ENCODE measurements around the gene ITGA5.

ITGA5 gene

DNA sequence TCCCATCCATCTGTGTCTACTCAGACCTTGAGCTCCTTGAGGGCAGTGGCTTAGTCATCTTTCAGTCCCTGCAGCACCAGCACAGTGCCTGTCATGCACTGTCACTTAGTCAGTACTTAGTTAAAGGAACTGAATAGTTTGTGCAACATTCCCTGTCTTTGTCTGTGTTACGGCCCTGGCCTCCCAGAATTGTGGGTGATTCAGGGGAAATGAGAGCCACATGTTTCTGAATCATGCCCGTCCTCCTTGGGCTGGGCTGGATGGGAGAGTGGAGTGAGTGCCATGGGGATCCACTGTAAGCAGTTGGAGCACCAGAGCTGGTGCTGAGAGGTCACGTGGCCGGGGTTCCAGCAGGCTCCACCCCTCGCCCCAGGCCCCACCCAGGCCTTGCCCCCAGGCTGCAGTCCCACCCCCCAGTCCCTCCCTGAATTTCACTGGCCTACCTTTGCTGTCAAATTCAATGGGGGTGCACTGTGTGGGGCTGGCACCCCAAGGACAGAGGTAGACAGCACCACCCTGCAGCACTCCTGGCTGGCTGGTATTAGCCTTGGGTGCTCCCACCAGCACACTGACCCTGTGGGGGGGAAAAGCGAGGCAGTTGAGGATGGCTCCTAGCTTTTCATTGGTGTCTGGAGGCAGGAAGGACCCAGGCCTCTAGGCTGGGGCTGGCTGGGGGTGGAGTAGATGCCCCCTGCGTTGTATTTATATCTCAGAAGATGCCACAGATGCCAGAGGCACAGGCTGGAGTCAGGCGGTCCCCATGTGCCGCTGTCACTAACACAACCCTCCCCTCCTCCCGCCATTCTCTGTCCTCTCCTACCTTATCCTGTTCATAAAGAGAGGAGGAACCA is 7.5 kb downstream of the ITGA5 start:
- DNase-seq (ENCODE audit: low read depth): peak; percentile 36

DNA sequence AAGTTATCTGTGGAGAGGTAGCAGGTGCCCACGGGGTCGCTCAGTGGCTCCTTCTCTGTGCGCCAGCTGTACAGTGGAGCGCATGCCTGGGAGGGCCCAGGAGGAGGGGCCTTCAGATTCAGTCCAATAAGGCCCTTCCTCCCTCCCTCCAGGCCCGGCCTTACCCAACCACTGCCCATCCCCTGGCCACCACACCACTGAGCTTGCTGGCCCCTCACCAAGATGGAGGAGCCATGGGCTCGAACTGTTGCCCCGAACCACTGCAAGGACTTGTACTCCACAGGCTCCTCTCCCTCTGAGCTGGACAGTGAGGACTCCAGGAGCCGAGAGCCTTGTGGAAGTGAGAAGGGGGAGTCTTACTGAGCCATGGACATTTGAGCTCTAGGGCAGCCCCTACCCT is 9.8 kb downstream of the ITGA5 start:
- no peak for DNase-seq (ENCODE audit: low read depth)

DNA sequence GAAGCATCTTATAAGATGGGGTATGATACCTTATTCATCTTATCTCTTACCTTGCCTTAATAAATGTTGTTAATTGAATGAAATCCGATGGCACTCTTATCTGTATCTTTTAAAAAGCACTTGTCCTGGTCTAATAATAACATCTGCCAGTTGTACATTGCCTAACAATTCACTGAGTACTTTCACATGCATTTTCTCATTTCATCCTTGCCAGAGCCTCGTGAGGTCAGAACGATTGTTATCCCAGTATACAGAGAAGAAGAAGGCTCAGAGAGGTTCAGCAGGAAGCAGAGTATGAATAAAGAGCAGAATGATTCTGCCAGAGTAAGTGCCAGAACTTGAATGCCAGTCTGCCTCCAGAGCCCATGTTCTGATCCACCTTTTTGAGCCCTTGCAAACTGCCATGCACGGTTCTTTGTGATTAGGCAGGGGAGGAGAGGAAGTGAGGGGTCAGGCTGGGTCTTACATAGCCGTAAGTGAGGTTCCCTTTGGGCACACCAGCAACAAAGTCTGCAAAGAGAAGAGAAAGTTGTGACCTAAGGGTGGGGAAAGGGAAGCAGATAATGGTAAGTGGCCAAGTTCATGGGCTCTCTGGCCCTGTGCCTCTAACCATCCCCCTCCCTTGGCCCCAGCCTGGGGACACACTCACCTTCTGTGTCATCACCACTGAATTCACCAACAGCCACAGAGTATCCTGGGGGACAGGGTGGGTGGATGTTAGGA is 11.7 kb downstream of the ITGA5 start:
- DNase-seq (ENCODE audit: low read depth): no peak

DNA sequence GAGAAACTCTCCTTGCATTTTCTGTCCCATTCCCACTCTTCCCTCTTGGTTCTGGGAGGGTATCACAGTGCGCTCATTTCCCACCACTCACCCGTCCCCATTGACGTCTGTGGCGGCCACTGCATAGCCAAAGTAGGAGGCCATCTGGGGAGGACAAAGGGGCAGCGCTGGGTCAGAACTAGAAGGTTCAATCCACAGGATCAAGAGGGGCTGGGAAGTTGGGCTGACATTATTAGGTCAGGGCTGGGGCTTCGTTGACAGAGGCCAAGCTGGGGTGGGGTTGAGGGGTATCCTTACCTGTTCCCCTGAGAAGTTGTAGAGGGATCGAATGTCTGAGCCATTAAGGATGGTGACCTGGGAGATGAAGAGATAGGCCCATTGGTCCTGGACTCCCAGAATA is 13.5 kb downstream of the ITGA5 start:
- no peak for DNase-seq (ENCODE audit: low read depth)

DNA sequence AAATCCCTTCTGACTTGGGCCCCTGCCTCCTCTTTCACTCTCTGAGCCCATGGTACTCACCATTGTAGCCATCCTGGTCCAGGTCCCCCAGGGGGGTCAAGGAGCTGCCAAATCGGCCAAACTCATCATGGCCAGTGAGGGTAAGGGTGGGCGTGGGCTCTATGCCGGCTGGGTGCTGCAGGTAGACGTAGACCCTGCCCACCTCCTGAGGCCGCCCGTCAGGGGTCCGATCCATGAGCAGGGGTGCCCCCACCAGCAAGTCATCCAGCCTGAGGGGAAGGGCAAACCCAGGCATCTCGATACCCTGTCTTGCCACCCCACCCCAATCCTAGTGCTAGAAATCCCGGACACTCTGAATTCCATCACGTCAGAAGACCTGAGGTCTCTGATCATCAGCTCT is 14.0 kb downstream of the ITGA5 start:
- no peak for DNase-seq (ENCODE audit: low read depth)

DNA sequence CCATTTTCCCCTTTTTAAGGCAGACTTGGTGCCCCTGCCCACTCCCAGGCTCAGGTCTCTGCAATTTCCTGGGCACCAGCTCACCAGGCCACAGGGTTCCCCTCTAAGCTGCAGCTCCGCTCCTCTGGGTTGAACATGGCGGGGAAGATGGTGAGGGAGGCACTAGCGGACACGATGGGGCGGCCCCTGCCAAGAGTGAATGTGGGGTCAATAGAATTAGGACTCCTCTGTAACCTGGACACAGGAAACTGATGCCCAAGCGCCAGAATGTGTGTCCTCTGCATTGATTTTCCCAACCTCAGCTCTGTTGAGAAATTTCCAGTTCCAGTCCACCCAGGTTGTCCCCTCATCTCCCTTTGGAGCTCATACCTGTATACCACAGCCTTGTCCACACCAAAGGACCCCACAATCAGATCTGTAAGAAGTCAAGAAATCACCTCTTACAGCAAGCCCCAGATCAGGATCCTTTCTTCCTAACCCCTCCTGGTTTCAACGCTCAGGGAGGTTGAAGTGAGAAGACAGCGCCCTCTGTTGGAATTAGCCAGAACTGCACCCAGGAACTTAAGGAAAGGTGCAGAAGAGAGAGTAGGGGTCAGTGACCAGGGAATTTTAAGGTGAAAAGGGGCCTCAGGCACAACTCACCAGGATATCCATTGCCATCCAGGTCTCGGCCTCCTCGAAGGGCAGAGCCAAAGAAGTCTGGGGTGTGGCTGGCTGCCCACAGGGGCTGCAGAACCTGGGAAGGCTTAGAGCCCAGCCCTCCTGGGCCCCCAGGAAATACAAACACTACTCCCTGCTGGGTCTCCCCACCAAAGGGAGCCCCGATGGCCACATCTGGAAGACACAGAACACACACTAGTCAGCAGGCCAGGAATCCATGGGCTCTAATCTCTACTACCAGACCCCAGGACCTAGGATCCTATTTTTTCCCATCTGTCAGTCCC is 14.7 kb downstream of the ITGA5 start:
- DNase-seq (ENCODE audit: low read depth): peak; percentile 52

DNA sequence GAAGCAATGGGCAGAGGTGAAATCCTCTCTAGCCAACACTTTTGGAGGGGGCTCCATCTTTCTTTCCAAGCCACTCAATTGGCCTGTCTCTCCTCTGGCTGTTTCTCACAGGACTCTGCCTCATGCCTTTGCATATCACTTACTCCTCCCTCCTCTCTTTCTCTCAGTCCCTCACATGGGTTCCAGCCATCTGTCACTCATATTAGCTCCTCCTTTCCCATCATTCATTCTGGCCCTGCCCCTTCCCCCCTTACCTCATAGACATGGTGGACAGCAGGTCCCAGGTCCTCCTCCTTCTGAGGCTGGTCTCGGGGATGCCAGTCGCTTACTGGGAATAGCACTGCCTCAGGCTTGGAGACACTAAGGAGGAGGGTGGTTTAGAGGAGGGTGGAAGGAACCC is 17.9 kb downstream of the ITGA5 start:
- no peak for DNase-seq (ENCODE audit: low read depth)

DNA sequence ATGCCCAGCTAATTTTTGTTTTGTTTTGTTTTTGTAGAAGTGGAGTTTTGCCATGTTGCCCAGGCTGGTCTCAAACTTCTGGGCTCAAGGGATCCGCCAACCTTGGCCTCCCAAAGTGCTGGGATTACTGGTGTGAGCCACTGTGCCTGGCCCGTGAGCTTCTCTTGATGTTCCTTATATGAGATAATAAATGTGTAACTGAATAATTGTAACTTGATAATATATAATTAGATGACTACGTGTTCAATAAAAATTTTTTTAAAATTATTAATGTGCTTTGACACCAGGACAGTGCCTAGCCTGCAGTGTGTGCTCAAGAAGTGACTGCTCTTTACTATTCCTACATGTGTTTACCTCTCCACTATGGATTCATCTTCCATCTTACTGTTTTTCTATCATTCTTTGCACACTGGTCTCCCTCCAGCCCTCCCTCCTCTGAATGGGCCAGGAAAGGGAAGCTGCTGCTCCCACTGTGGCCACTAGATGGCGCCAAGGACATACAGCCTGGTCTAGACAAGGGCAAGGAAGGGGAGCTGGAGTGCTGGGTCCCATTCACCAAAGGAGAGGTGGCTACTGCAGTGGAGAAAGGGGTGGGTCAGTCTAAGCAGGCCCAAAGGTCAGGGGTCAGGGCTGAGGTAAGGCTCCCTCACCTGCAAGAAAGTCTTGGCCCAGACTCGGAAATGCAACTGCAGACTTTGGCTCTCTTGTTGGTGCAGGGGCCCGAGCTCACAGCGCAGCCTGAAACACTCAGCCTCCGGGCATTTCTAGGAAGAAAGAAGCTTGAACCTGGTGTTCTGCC is 19.9 kb downstream of the ITGA5 start:
- peak; percentile 81 for DNase-seq (ENCODE audit: low read depth)

DNA sequence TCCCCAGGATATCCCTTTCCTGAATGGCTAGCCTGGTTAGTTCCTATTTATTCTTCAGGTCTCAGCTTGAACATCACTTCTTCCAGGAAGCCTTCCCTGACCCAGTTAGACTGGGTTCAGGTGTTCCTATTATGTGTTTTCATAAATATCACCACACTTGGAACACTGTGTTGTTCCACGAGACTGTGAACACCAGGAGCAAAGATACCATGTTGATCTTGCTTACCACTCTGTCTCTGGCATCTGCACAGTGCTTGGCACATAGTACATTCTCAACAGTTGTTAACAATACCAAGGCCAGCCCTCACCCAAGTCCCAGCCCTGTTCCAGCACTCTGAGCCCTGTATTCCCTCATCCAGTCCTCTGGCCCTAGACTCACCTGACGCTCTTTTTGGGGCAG is 20.8 kb downstream of the ITGA5 start:
- no peak for DNase-seq (ENCODE audit: low read depth)

DNA sequence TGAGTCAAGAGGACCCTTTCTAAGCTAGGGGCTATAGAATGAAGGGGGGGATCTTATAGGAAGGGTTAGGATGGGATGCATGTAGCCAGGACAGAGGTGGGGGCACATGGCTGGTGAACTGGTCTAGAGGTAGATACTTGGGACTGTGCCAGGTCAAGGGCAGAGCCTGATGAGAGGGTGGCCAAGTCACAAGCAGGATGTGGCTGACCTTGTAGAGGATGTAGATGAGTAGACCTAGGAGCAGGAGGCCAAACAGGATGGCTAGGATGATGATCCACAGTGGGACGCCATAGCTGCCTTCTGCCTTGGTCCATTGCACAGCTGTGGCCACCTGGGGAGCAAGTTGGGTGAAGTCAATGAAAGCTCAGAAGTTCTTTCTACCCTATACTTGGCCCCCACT is 21.9 kb downstream of the ITGA5 start:
- DNase-seq (ENCODE audit: low read depth): no peak

DNA sequence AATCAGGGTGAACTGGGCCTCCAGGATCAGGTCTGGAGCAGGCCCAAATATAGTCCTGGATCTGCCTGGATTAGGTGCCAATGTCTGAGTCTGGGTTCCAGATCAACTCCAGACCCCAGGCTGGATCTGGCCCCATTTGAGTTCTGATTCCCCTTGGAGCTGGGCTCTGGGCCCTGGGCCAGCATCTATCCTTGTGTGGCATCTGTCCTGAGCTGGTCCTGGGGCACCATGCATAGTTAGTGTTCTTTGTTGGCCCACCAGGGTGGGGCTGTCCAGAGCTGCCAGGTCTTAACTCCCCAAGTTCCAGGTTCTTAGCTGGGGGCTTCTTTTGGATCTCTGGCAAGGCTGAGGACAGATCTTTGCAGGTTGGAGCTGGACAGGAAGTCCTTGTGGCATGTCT is 23.5 kb downstream of the ITGA5 start:
- no peak for DNase-seq (ENCODE audit: low read depth)

DNA sequence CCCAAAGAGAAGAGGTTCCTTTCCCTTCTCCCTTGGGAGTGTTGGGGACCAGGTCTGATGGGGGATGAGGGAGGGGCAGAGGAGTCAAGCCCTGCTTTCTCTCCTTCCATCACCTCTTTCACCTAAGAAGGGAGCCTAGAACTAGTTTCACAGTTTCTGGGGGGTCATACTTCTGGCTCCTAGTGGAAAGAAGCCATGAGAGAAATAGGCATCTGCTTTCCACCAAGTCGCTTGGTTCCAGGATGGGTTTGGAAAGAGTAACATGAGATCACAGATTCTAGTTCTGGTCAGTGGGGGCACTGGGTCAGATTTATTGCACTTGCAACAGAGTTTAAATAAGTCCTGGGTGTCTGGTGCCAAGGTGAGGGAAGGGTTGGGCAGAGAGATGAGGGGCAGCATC is 24.1 kb downstream of the ITGA5 start:
- DNase-seq (ENCODE audit: low read depth): no peak

DNA sequence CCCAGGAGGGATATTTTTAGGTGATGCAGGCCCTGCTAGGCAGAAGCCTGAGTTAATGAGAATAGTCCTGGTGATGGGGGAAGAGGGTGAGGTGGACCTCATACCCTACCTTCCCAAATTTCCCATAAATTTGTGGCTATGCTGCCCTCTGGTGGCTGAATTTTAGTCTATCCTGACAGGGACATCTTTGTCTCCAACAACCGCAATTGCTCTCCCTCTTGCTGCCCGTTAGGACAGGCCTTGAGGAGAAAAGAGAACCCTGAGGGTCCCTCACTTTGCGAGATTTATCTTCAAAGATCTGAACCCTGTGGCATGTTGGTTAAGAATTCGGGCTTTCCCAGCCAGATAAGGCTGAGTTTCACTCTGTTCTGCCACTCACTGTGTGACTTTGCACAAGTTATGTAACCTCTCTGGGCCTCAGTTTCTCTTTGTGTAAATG is 24.8 kb downstream of the ITGA5 start:
- DNase-seq (ENCODE audit: low read depth): no peak

DNA sequence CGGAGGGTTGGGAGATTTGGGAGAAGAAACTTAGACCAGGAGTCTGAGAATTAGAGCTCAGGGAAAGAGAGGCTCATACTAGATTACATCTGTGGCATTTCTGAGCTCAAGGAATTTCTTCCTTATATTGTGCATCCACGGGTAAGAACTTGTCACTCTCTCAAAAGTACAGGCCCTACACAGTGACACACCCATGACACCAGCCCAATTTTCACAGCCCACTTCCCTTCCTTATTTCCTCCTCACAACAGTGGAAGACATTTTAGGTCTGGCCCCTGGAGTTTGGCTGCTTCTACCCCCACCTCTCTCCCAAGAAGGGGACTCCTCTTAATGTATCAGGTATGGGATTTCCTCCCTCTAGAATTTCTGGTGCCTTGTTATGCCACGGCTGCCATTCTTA is 25.3 kb downstream of the ITGA5 start:
- no peak for DNase-seq (ENCODE audit: low read depth)

DNA sequence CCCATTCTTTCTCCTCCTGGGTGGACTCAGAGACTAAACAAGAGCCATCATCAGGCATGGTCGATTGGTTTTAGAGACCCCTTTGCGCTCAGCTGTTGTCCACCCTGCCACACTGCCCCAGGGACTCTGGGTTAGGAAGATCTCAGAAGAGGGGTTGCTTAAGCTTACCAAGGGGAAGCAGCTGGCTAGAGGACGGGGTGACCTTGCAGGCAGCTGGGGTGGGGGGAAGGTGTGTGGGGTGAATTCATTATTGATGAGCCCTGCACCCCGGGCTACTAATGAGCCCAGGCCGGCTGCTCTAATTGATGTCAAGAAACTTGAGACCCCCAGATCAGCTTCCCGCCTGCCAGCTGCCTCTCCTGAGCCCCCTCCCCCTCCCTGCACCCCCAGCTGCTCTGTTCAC is 25.9 kb downstream of the ITGA5 start:
- DNase-seq (ENCODE audit: low read depth): no peak

DNA sequence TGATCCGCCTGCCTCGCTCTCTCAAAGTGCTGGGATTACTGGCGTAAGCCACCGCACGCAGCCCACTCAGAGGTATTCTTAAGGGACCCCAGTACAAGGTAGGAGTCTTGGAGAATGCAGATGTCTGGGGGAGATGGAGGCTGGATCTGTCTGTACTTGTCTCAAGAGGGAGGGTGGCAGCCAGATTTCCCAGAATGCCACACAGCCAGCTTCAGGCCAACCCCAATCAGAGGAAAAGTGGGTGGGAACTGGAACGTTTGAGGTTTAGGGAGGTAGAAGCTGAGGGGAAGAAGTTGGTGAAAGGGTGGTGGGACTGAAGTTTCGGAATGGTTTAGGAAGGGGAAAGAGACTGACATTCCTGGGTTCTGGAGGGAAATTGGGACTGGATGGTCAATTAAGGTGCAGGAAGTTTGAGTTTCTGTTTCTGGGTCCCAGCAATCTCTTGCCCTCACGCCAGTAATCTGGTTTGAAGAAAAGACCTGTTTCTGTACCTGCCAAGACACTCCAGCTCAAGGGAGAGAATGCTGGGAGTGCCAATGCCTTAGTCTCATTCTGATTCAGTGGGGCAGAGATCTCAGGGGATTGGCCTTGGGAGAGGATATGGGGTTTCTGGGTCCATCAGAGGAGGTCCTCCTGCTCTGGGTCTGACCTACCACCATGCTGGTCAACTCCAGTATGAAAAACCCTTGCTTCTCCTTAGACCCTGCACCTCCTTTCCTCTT is 26.4 kb downstream of the ITGA5 start:
- no peak for DNase-seq (ENCODE audit: low read depth)

DNA sequence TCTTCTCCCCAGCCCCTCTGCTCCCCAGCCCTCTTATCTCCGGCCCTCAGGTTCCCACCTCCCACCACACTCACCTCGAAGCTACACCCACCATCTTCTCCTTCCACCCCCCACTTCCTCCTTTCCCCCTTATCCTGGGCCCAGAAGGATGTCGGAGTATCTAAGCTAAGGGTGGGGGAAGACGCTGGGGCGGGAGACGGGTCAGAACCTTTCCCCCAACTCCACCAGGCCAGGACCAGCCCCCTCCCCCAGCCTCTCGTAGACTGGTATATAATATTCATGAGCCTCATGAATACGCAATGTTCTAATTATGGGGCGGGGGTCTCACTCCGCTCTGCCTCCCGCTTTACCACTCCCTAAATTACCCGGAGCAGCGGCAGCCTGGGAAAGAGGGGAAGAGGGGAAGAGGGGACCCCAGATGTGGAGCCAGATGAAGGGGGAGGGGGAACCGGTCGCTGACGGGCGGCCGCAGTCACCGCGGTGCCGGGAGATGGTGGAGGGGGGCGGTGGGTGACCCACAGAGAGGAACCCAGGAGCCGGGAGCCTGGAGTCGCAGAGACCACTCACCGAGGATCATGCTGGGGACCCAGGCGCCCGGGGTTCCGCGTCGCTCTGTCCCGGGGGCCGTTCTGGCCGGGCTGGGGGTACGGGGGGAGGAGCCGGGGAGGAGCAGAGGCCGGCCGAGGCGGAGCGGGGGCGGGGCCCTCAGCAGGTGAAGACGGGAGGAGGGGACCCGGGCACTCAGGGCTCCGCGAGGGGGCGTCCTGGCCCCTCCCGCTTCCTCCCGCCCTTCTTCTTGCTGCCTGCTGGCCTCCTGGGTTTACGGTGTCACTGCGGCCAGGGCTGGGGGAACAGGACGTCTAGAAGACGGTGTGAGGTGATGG is 28.2 kb downstream of the ITGA5 start:
- DNase-seq (ENCODE audit: low read depth): peak; percentile 65

DNA sequence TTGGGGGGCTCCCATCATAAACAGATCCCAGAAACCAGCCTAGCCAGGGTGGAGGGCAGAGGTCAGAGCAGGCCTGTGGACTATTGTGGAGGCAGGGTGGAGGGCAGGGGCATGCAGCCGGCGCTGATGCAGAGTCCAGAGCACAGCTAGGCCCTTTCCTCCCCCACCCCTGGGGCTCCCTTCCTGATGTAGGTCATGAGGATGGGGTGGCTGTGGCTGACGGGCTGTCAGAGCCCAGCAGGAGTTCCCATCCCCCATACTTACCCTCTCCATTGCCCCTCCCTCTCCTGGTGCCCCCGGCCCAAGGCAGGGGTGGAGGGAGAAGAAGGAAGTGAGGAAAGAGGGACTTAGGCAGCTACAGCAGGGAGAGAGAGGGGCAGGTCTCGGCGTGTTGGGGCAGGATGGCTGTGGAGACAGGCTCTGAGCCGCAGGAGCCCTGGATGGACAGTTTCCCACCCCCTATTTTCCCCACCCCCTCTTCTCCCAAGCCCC is 28.8 kb downstream of the ITGA5 start:
- no peak for DNase-seq (ENCODE audit: low read depth)

DNA sequence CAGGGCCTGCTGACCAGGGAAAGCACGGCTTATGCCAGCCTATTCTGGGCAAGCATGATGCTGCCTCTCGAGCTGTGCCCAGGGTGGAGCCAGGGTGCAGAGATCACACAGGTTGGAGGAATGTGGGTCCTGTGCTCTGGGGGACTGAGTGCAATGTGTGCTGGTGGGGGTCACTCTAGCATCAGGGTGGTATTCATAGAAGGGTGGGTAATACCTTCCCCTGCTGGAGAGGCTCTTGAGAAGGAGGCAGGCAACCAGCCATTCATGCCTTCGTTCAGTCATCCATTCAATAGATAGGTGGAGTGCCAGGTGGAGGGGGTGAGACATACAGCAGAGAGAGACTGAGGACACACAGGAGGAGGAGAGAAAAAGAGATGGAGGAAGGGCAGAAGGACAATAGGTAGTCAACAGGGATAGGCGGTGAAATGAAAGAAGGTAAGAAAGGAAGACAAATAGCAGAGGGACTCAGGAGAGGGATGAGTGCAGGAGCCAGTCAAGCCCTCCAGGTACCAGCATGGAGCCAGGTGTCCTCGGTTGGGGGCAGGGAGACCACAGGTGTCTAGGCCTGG is 29.4 kb downstream of the ITGA5 start:
- no peak for DNase-seq (ENCODE audit: low read depth)
